NB4 (cell line): ENCODE results near the gene CCDC200.
"Not testable (repeated sequence)": the region's sequence is repeated elsewhere in the genome, so short reads cannot be mapped to it uniquely, and the experiment has no call there.

ENCODE experiments used
- CTCF ChIP-seq: IDR thresholded peaks from one replicate; pipeline ENCODE4 v1.5.1; 2012; ENCODE audit warnings: low read depth, low read length
- POLR2A ChIP-seq: IDR thresholded peaks from 2 replicates; pipeline ENCODE4 v1.6.1; 2011; ENCODE audit warnings: mild to moderate bottlenecking; ENCODE audit not compliant: insufficient read length; ENCODE audit errors: extremely low read depth
- TF ChIP-seq, protein P1 (sequence below): IDR thresholded peaks from 2 replicates; pipeline ENCODE4 v1.6.1; 2011; ENCODE audit warnings: low read depth, low read length

- TF ChIP-seq CTCF, POLR2A: not testable (repeated sequence)
- TF ChIP-seq, protein P1, sequence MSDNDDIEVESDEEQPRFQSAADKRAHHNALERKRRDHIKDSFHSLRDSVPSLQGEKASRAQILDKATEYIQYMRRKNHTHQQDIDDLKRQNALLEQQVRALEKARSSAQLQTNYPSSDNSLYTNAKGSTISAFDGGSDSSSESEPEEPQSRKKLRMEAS, result not testable (repeated sequence)
These were observed 42.4 kb upstream of the CCDC200 start for GRCh38 chr17:43270552-43271504.
